GM12892 (cell line): ENCODE data around the gene C1orf141.

Experiments
- POLR2A ChIP-seq: IDR thresholded peaks from 2 replicates; pipeline ENCODE4 v1.6.1; 2011; ENCODE audit warnings: low read depth, low read length, control low read depth
- POLR2AphosphoS5 ChIP-seq: IDR thresholded peaks from 2 replicates; pipeline ENCODE4 v1.6.1; 2011; ENCODE audit warnings: low read depth, low read length, control low read depth

GRCh38 chr1:67114162-67114561 lies 20.6 kb downstream of the C1orf141 start:
- TF ChIP-seq POLR2AphosphoS5 (no peak), POLR2A (no peak)
